Measurements from ENCODE around the gene UBE2F.
"Not testable (repeated sequence)": the region's sequence is repeated elsewhere in the genome, so short reads cannot be mapped to it uniquely, and the experiment has no call there.

The UBE2F gene

GRCh38 chr2:238057696-238058575 lies 91.1 kb downstream of the UBE2F start:
- H2AK5ac ChIP-seq (ENCODE audit: low read length); H2AFZ ChIP-seq (ENCODE audit: insufficient read depth, low read length, poor library complexity); H3K9ac ChIP-seq (ENCODE audit: low read length); H4K8ac ChIP-seq (ENCODE audit: low read depth, low read length); H3K4me2 ChIP-seq (ENCODE audit: low read length); H3K79me1 ChIP-seq (ENCODE audit: low read length); H3K23ac ChIP-seq (ENCODE audit: low read length); H2BK5ac ChIP-seq (ENCODE audit: low read depth, low read length, poor library complexity); H3K27ac ChIP-seq (ENCODE audit: low read depth, low read length); H3K14ac ChIP-seq (ENCODE audit: low read length); H2BK120ac ChIP-seq (ENCODE audit: insufficient read depth, low read length, poor library complexity); H3K4ac ChIP-seq (ENCODE audit: low read depth, low read length); H4K12ac ChIP-seq (ENCODE audit: low read depth, low read length); H3K27me3 ChIP-seq (ENCODE audit: insufficient read depth, low read length); H3K4me1 ChIP-seq (ENCODE audit: control insufficient read depth in 1 of 2, insufficient read depth in 2 of 2, low read length in 2 of 2); H3K9me3 ChIP-seq (ENCODE audit: insufficient read depth, low read depth, low read length); H3K36me3 ChIP-seq (ENCODE audit: control insufficient read depth in 1 of 2, insufficient read depth in 2 of 2, low read length in 2 of 2); H3K18ac ChIP-seq (ENCODE audit: low read length); H3K4me3 ChIP-seq (ENCODE audit: low read depth, low read length); H2BK12ac ChIP-seq (ENCODE audit: low read length); H3K79me2 ChIP-seq (ENCODE audit: control insufficient read depth, insufficient read depth, low read length, poor library complexity); H4K91ac ChIP-seq (ENCODE audit: low read depth, low read length): not testable (repeated sequence)
- no CpG with 5 or more reads among the region's 44 CpGs for WGBS (ENCODE audit: extremely low coverage, insufficient coverage, insufficient read length)
- peak in 1 of 2 donors; percentile 25 for DNase-seq

- Histone ChIP-seq H3K4me3 (ENCODE audit: low read depth, low read length) (no peak overlapping the region), H4K91ac (ENCODE audit: low read depth, low read length) (no peak overlapping the region), H3K4me2 (ENCODE audit: low read length) (no peak overlapping the region), H3K9ac (ENCODE audit: low read length) (no peak overlapping the region), H3K79me2 (ENCODE audit: control insufficient read depth, insufficient read depth, low read length, poor library complexity) (peaks cover 6% of the 10 kb centered on the region), H4K8ac (ENCODE audit: low read depth, low read length) (no peak overlapping the region), H3K27ac (ENCODE audit: low read depth, low read length) (no peak overlapping the region), H2AK5ac (ENCODE audit: low read length) (no peak overlapping the region), H3K9me3 (ENCODE audit: insufficient read depth, low read depth, low read length) (peaks cover 1% of the 10 kb centered on the region), H3K27me3 (ENCODE audit: insufficient read depth, low read length) (no peaks in the 10 kb centered on the region), H3K14ac (ENCODE audit: low read length) (no peak overlapping the region), H3K4me1 (ENCODE audit: control insufficient read depth in 1 of 2, insufficient read depth in 2 of 2, low read length in 2 of 2) (peaks cover 0 to 8% of the 10 kb centered on the region in 2 experiments), H3K36me3 (ENCODE audit: control insufficient read depth in 1 of 2, insufficient read depth in 2 of 2, low read length in 2 of 2) (no peaks in the 10 kb centered on the region), H2BK5ac (ENCODE audit: low read depth, low read length, poor library complexity) (no peak overlapping the region), H3K4ac (ENCODE audit: low read depth, low read length) (no peak overlapping the region), H3K79me1 (ENCODE audit: low read length) (peaks cover 9% of the 10 kb centered on the region), H4K12ac (ENCODE audit: low read depth, low read length) (no peak overlapping the region), H3K18ac (ENCODE audit: low read length) (no peak overlapping the region), H2AFZ (ENCODE audit: insufficient read depth, low read length, poor library complexity) (no peak overlapping the region), H2BK12ac (ENCODE audit: low read length) (no peak overlapping the region), H2BK120ac (ENCODE audit: insufficient read depth, low read length, poor library complexity) (no peak overlapping the region), H3K23ac (ENCODE audit: low read length) (no peak overlapping the region)
- DNase-seq, result no peak
- WGBS (ENCODE audit: extremely low coverage, insufficient coverage, insufficient read length), result no CpG with 5 or more reads among the region's 3 CpGs
Measured at GRCh38 chr2:238059505-238059904, 92.7 kb downstream of the UBE2F start.

- Histone ChIP-seq H2BK12ac (ENCODE audit: low read length) (no peak overlapping the region), H3K18ac (ENCODE audit: low read length) (peak overlapping the region; percentile 96), H2AFZ (ENCODE audit: insufficient read depth, low read length, poor library complexity) (peak overlapping the region; percentile 99), H3K27me3 (ENCODE audit: insufficient read depth, low read length) (no peaks in the 10 kb centered on the region), H3K9ac (ENCODE audit: low read length) (peak overlapping the region; percentile 94), H4K8ac (ENCODE audit: low read depth, low read length) (peak overlapping the region; percentile 98), H3K4me3 (ENCODE audit: low read depth, low read length) (peak overlapping the region; percentile 88), H2BK120ac (ENCODE audit: insufficient read depth, low read length, poor library complexity) (peak overlapping the region; percentile 86), H3K4me2 (ENCODE audit: low read length) (peak overlapping the region; percentile 61), H2AK5ac (ENCODE audit: low read length) (no peak overlapping the region), H3K27ac (ENCODE audit: low read depth, low read length) (peak overlapping the region; percentile 68), H3K36me3 (ENCODE audit: control insufficient read depth in 1 of 2, insufficient read depth in 2 of 2, low read length in 2 of 2) (no peaks in the 10 kb centered on the region), H4K91ac (ENCODE audit: low read depth, low read length) (peak overlapping the region; percentile 91), H3K9me3 (ENCODE audit: insufficient read depth, low read depth, low read length) (peaks cover 1% of the 10 kb centered on the region), H3K4ac (ENCODE audit: low read depth, low read length) (peak overlapping the region; percentile 85), H2BK5ac (ENCODE audit: low read depth, low read length, poor library complexity) (peak overlapping the region; percentile 60), H3K79me1 (ENCODE audit: low read length) (peaks cover 9% of the 10 kb centered on the region), H4K12ac (ENCODE audit: low read depth, low read length) (peak overlapping the region; percentile 98), H3K4me1 (ENCODE audit: control insufficient read depth in 1 of 2, insufficient read depth in 2 of 2, low read length in 2 of 2) (peaks cover 0 to 8% of the 10 kb centered on the region in 2 experiments), H3K79me2 (ENCODE audit: control insufficient read depth, insufficient read depth, low read length, poor library complexity) (peaks cover 6% of the 10 kb centered on the region), H3K14ac (ENCODE audit: low read length) (peak overlapping the region; percentile 91), H3K23ac (ENCODE audit: low read length) (no peak overlapping the region)
- DNase-seq, result no peak
- WGBS (ENCODE audit: extremely low coverage, insufficient coverage, insufficient read length), result no CpG with 5 or more reads among the region's 18 CpGs
Measured at GRCh38 chr2:238060096-238060541, 93.3 kb downstream of the UBE2F start.

GRCh38 chr2:238060542-238061314 lies 93.9 kb downstream of the UBE2F start, which contains the start of gene SCLY:
SCLY (plus strand) TSS chr2:238061001; CDS start chr2:238061055, 54 bp downstream.
- Histone ChIP-seq H3K18ac (ENCODE audit: low read length) (peak within 1 kb of the TSS; percentile 96), H3K79me1 (ENCODE audit: low read length) (peaks cover 9% of the 10 kb centered on the region), H3K9ac (ENCODE audit: low read length) (peak within 1 kb of the TSS; percentile 94), H2AFZ (ENCODE audit: insufficient read depth, low read length, poor library complexity) (peak within 1 kb of the TSS; percentile 99), H3K4ac (ENCODE audit: low read depth, low read length) (peak within 1 kb of the TSS; percentile 85), H2BK12ac (ENCODE audit: low read length) (no peak within 1 kb of the TSS), H4K8ac (ENCODE audit: low read depth, low read length) (peak within 1 kb of the TSS; percentile 98), H3K23ac (ENCODE audit: low read length) (no peak within 1 kb of the TSS), H4K12ac (ENCODE audit: low read depth, low read length) (peak within 1 kb of the TSS; percentile 98), H3K27me3 (ENCODE audit: insufficient read depth, low read length) (no peaks in the 10 kb centered on the region), H4K91ac (ENCODE audit: low read depth, low read length) (peak within 1 kb of the TSS; percentile 91), H3K4me3 (ENCODE audit: low read depth, low read length) (peak within 1 kb of the TSS; percentile 88), H3K9me3 (ENCODE audit: insufficient read depth, low read depth, low read length) (peaks cover 1% of the 10 kb centered on the region), H3K4me1 (ENCODE audit: control insufficient read depth in 1 of 2, insufficient read depth in 2 of 2, low read length in 2 of 2) (peaks cover 0 to 8% of the 10 kb centered on the region in 2 experiments), H3K79me2 (ENCODE audit: control insufficient read depth, insufficient read depth, low read length, poor library complexity) (peaks cover 6% of the 10 kb centered on the region), H2BK120ac (ENCODE audit: insufficient read depth, low read length, poor library complexity) (peak within 1 kb of the TSS; percentile 86), H3K4me2 (ENCODE audit: low read length) (peak within 1 kb of the TSS; percentile 76), H3K27ac (ENCODE audit: low read depth, low read length) (peak within 1 kb of the TSS; percentile 68), H3K36me3 (ENCODE audit: control insufficient read depth in 1 of 2, insufficient read depth in 2 of 2, low read length in 2 of 2) (no peaks in the 10 kb centered on the region), H2BK5ac (ENCODE audit: low read depth, low read length, poor library complexity) (peak within 1 kb of the TSS; percentile 60), H3K14ac (ENCODE audit: low read length) (peak within 1 kb of the TSS; percentile 91), H2AK5ac (ENCODE audit: low read length) (peak within 1 kb of the TSS; percentile 24)
- no CpG with 5 or more reads among the region's 98 CpGs for WGBS (ENCODE audit: extremely low coverage, insufficient coverage, insufficient read length)
- DNase-seq, result peak; percentile 96 to 97
